CD4-positive, alpha-beta T cell (primary cell): Measurements from ENCODE around the gene FCGR3B. TPM values are rescaled to one million over a fixed set of nuclear protein-coding genes. Genes with fewer than 3 reads are reported as not detected.
"Not testable (repeated sequence)": the region's sequence is repeated elsewhere in the genome, so short reads cannot be mapped to it uniquely, and the experiment has no call there.

Experiments
- ATAC-seq: fragments of 200-7000 bp; cut with Tn5 transposase; one replicate; pipeline ENCODE4 v1.10.0; 2022; ENCODE audit warnings: mild to moderate bottlenecking; ENCODE audit not compliant: poor library complexity
- CTCF ChIA-PET: fragments of 350-600 bp; sonication (Branson Sonifier 250); formaldehyde crosslinking; loops from one replicate; lab custom pipeline; 2021; ENCODE audit warnings: antibody characterized with exemption, inconsistent platforms; lab: Charles Lee
- POLR2A ChIA-PET: fragments of 350-600 bp; sonication (Branson Sonifier 250); formaldehyde crosslinking; loops from one replicate; lab custom pipeline; 2021; ENCODE audit warnings: antibody characterized with exemption, inconsistent platforms; lab: Charles Lee
- DNase-seq, 14 experiments: peaks; one replicate each; pipeline ENCODE4 v3.0.0-alpha.2; 2013 to 2020; ENCODE audit warnings: mixed read lengths in 2 of 14
- H3K27ac ChIP-seq, 2 donors: one replicate each; pipeline versions ENCODE4 v1.5.1 to v1.7.0; 2013; ENCODE audit warnings: low read length in 2 of 2, low read depth in 1 of 2, mild to moderate bottlenecking in 1 of 2
- H3K27me3 ChIP-seq, 2 experiments: 1 replicate in 1 of 2; 2 replicates in 1 of 2; pipeline versions ENCODE4 v1.6.1 to v1.7.0; 2013; ENCODE audit warnings: low read length in 2 of 2, control low read depth in 1 of 2, mild to moderate bottlenecking in 1 of 2, moderate library complexity in 1 of 2; ENCODE audit not compliant: insufficient read depth in 2 of 2, control insufficient read depth in 1 of 2
- H3K36me3 ChIP-seq: one replicate; pipeline ENCODE4 v1.6.1; 2013; ENCODE audit warnings: low read length, control low read depth; ENCODE audit not compliant: insufficient read depth
- H3K4me1 ChIP-seq: one replicate; pipeline ENCODE4 v1.6.1; 2013; ENCODE audit warnings: low read length, control low read depth; ENCODE audit not compliant: insufficient read depth
- H3K4me3 ChIP-seq: one replicate; pipeline ENCODE4 v1.5.1; 2013; ENCODE audit warnings: mild to moderate bottlenecking, low read length, moderate library complexity
- H3K9me3 ChIP-seq, 2 experiments: 1 replicate in 1 of 2; 2 replicates in 1 of 2; pipeline versions ENCODE4 v1.6.1 to v1.7.0; 2013; ENCODE audit warnings: low read length in 2 of 2, mild to moderate bottlenecking in 2 of 2, control low read depth in 1 of 2, moderate library complexity in 1 of 2; ENCODE audit not compliant: control insufficient read depth in 1 of 2, insufficient read depth in 1 of 2
- H3K27ac Mint-ChIP-seq: one replicate; pipeline ENCODE4 v1.8.0; 2020; ENCODE audit warnings: mixed read lengths
- H3K27me3 Mint-ChIP-seq: one replicate; pipeline ENCODE4 v1.8.0; 2021; ENCODE audit warnings: mixed read lengths
- H3K36me3 Mint-ChIP-seq: one replicate; pipeline ENCODE4 v1.8.0; 2021; ENCODE audit warnings: low read depth, mixed read lengths
- H3K4me1 Mint-ChIP-seq: one replicate; pipeline ENCODE4 v1.8.0; 2021; ENCODE audit warnings: low read depth, mixed read lengths
- H3K4me3 Mint-ChIP-seq: one replicate; pipeline ENCODE4 v1.8.0; 2020; ENCODE audit warnings: mild to moderate bottlenecking, mixed read lengths
- H3K9me3 Mint-ChIP-seq: one replicate; pipeline ENCODE4 v1.8.0; 2020; ENCODE audit warnings: mixed read lengths
- intact Hi-C, 2 experiments: fragments of 100-400 bp; cut with DNase I in 1 of 2; cut with micrococcal nuclease in 1 of 2; formaldehyde crosslinking; loops; one replicate each; pipeline versions ENCODE4 v1.15.1 to v1.9.0; 2023 to 2025; cut with DNase I, micrococcal nuclease
- total RNA-seq, 174 experiments: library from RNA in 2 of 174; stranded (reverse) in 2 of 174; gene quantifications; one replicate each; pipeline ENCODE4 v1.2.3 and lab custom pipeline; 2021 to 2026

FCGR3B gene
- total RNA-seq, 2 experiments from 2014 or later = not detected

GRCh38 chr1:161605024-161605423 is 26.0 kb downstream of the FCGR3B start:
- H3K4me1 ChIP-seq, ATAC-seq, H3K27ac Mint-ChIP-seq, intact Hi-C loops, POLR2A ChIA-PET, H3K4me3 Mint-ChIP-seq, H3K36me3 ChIP-seq, H3K27ac ChIP-seq, H3K4me3 ChIP-seq, H3K4me1 Mint-ChIP-seq, CTCF ChIA-PET, H3K27me3 ChIP-seq, H3K36me3 Mint-ChIP-seq, H3K9me3 ChIP-seq, DNase-seq, H3K9me3 Mint-ChIP-seq: not testable (repeated sequence)
- H3K27me3 Mint-ChIP-seq = peaks cover 38% of the 10 kb centered on the region

GRCh38 chr1:161597077-161597476 is 33.9 kb downstream of the FCGR3B start:
- H3K36me3 ChIP-seq, DNase-seq, POLR2A ChIA-PET, intact Hi-C loops, H3K27ac Mint-ChIP-seq, H3K4me1 Mint-ChIP-seq, H3K9me3 ChIP-seq, CTCF ChIA-PET, H3K36me3 Mint-ChIP-seq, H3K4me1 ChIP-seq, H3K4me3 ChIP-seq, H3K27me3 ChIP-seq, H3K27me3 Mint-ChIP-seq, H3K4me3 Mint-ChIP-seq, H3K9me3 Mint-ChIP-seq, H3K27ac ChIP-seq, ATAC-seq: not testable (repeated sequence)

- CTCF ChIA-PET, H3K4me1 Mint-ChIP-seq, H3K4me1 ChIP-seq, H3K9me3 ChIP-seq, H3K36me3 ChIP-seq, H3K4me3 ChIP-seq, H3K36me3 Mint-ChIP-seq, H3K27me3 Mint-ChIP-seq, DNase-seq, H3K27ac ChIP-seq, H3K4me3 Mint-ChIP-seq, intact Hi-C loops, H3K27me3 ChIP-seq, POLR2A ChIA-PET, H3K27ac Mint-ChIP-seq, H3K9me3 Mint-ChIP-seq, ATAC-seq: not testable (repeated sequence)
Observed at GRCh38 chr1:161595583-161595982, 35.4 kb downstream of the FCGR3B start.

- H3K27me3 Mint-ChIP-seq, DNase-seq, H3K4me3 ChIP-seq, H3K36me3 ChIP-seq, ATAC-seq, H3K4me1 ChIP-seq, H3K4me3 Mint-ChIP-seq, H3K9me3 Mint-ChIP-seq, POLR2A ChIA-PET, intact Hi-C loops, H3K27ac Mint-ChIP-seq, H3K27me3 ChIP-seq, H3K9me3 ChIP-seq, H3K27ac ChIP-seq, H3K36me3 Mint-ChIP-seq, CTCF ChIA-PET, H3K4me1 Mint-ChIP-seq: not testable (repeated sequence)
Observed at GRCh38 chr1:161595173-161595572, 35.8 kb downstream of the FCGR3B start.

- POLR2A ChIA-PET, H3K4me1 Mint-ChIP-seq, intact Hi-C loops, ATAC-seq, H3K4me1 ChIP-seq, H3K27me3 Mint-ChIP-seq, H3K4me3 ChIP-seq, H3K27ac Mint-ChIP-seq, H3K4me3 Mint-ChIP-seq, H3K36me3 Mint-ChIP-seq, H3K27ac ChIP-seq, H3K9me3 Mint-ChIP-seq, DNase-seq, H3K9me3 ChIP-seq, CTCF ChIA-PET, H3K27me3 ChIP-seq, H3K36me3 ChIP-seq: not testable (repeated sequence)
Observed at GRCh38 chr1:161594269-161594984, 36.5 kb downstream of the FCGR3B start.

GRCh38 chr1:161593092-161593755 is 37.8 kb downstream of the FCGR3B start:
- CTCF ChIA-PET, H3K4me1 ChIP-seq, H3K27me3 Mint-ChIP-seq, H3K27me3 ChIP-seq, H3K36me3 ChIP-seq, H3K27ac Mint-ChIP-seq, H3K4me3 ChIP-seq, H3K4me1 Mint-ChIP-seq, POLR2A ChIA-PET, ATAC-seq, DNase-seq, H3K9me3 Mint-ChIP-seq, intact Hi-C loops, H3K9me3 ChIP-seq, H3K36me3 Mint-ChIP-seq, H3K27ac ChIP-seq, H3K4me3 Mint-ChIP-seq: not testable (repeated sequence)

- intact Hi-C loops, H3K36me3 Mint-ChIP-seq, H3K9me3 ChIP-seq, H3K27me3 ChIP-seq, DNase-seq, H3K4me1 ChIP-seq, H3K27ac ChIP-seq, H3K9me3 Mint-ChIP-seq, H3K4me3 Mint-ChIP-seq, H3K4me3 ChIP-seq, H3K27me3 Mint-ChIP-seq, CTCF ChIA-PET, H3K27ac Mint-ChIP-seq, H3K4me1 Mint-ChIP-seq, ATAC-seq, POLR2A ChIA-PET, H3K36me3 ChIP-seq: not testable (repeated sequence)
Observed at GRCh38 chr1:161592586-161592985, 38.4 kb downstream of the FCGR3B start.
